VCaP (cell line): Measurements from ENCODE around the gene PHLDA2.

ENCODE experiments used
- H3K27ac ChIP-seq: fragments of 450-650 bp; 2 replicates; pipeline ENCODE4 v1.5.1; 2017
- TF ChIP-seq, protein P1 (sequence below): fragments of 450-650 bp; conservative IDR thresholded peaks from 2 replicates; pipeline ENCODE4 v1.5.1; 2017; ENCODE audit warnings: mild to moderate bottlenecking, moderate library complexity

The PHLDA2 gene

DNA sequence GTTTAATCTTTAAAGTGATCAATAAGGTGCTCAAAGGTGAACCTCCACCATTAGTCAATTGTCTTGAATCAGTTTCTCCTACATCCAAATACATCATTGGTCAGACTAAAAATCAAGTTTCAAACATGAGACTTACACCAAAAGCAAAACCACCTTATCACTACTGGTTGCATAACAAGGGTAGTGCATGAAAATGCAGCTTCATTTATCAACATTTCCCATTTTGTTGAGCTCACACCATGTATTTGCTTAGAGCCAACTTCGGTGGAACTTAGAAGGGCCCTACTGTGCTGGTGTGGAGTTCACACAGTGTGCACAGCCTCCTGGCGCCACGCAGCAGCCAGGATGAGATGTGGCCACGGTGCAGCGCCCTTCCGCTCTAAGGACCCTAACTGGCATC lies 23.1 kb upstream of the PHLDA2 start:
- no peak overlapping the region for H3K27ac ChIP-seq
- TF ChIP-seq, protein P1, sequence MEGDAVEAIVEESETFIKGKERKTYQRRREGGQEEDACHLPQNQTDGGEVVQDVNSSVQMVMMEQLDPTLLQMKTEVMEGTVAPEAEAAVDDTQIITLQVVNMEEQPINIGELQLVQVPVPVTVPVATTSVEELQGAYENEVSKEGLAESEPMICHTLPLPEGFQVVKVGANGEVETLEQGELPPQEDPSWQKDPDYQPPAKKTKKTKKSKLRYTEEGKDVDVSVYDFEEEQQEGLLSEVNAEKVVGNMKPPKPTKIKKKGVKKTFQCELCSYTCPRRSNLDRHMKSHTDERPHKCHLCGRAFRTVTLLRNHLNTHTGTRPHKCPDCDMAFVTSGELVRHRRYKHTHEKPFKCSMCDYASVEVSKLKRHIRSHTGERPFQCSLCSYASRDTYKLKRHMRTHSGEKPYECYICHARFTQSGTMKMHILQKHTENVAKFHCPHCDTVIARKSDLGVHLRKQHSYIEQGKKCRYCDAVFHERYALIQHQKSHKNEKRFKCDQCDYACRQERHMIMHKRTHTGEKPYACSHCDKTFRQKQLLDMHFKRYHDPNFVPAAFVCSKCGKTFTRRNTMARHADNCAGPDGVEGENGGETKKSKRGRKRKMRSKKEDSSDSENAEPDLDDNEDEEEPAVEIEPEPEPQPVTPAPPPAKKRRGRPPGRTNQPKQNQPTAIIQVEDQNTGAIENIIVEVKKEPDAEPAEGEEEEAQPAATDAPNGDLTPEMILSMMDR: no peak

DNA sequence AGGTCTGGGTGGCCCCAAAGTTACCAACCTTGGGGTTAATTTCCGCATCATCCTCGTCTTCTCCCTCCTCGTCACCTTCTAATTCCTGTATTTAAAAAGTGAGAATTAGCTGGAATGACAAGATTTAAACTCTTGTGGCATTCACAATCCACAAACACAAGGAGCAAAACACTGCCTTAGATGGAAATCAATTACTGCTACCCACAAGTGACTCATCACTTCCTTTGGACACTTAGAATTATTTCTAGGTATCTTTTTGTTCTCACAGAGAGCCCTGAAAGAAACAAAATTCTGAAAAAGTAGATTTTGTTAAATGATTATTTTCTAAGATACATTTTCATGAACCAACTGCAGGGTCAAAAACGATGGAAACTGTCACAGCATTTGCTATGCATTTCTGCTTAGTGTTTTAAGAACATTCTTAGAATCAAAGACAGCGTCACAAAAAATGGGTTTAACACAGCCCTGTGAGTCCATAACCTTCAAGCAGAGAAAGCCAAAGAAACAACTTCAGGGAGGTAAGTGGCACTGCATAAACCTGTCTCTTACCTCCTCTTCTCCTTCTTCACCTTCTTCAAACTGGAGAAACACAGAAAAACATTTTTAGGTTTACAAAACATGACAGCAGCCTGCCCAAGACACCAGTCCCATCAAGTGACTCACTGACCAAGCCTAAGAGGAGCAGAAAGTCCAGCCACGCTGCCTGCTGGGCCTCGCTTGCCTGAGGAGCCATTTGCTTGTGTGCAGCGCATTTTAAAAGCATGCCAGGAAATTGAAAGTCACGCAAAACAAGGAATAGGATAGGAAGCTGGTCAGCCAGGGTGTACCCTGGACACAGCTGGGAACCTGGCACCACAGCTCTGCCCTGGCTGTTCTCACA lies 22.3 kb upstream of the PHLDA2 start:
- TF ChIP-seq, protein P1: no peak
- no peak overlapping the region for H3K27ac ChIP-seq

DNA sequence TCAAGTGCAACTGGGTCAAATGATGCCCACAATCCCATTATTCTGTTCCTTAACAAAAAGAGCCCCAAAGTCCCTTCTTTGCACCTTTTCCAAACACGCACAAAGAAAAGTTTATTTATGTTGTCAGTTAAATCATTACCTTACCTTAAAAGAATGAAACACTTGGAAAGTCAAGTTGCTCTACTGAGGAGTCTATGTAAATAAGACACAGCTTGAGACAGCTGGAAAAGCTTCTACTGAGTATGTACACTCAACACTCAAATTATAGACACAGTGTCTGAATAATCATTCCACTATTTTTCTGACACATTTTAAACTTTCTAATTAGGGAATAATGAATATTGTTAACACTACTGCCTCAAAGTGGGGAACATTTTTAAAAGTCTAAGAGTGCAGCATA lies 21.6 kb upstream of the PHLDA2 start:
- H3K27ac ChIP-seq: no peak overlapping the region
- TF ChIP-seq, protein P1: no peak

DNA sequence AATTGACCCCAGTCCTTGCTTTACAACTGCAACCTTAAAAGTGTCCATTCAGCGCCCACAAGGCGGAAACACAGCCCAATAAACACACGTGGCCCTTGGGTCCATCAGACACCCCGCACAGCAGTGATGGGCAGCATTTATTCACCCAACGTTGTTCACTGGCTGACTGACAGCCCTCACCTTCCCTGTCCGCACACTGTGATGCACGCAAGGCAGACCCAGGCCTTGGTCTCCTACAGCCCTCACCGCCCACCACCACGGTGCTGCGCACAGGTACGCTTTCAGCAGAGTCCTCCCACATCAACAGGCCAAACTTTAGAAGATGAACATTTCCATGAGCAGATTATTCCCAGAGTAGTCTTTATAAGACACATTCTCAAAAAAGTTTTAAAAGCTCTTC lies 20.7 kb upstream of the PHLDA2 start:
- TF ChIP-seq, protein P1: no peak
- H3K27ac ChIP-seq: no peak overlapping the region

DNA sequence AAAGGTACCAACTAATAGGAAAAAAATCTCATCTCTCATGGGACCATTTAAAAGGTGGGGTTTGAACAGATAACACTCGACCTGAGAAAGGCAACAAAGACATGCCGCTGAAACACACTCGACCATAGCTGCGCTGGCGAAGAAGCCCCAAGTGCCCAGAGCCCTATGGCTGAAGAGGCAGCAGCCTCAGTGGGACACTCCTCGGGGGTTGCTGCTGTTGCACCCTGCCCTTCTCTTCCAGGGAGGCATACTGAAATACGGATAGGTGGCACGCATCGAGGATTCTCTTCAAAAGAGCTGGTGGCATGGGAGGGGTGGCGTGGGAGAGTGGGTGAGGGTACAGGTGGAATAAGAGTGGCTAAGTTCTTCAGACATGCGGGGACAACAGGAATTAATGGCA lies 18.5 kb upstream of the PHLDA2 start:
- TF ChIP-seq, protein P1: no peak
- no peak overlapping the region for H3K27ac ChIP-seq

DNA sequence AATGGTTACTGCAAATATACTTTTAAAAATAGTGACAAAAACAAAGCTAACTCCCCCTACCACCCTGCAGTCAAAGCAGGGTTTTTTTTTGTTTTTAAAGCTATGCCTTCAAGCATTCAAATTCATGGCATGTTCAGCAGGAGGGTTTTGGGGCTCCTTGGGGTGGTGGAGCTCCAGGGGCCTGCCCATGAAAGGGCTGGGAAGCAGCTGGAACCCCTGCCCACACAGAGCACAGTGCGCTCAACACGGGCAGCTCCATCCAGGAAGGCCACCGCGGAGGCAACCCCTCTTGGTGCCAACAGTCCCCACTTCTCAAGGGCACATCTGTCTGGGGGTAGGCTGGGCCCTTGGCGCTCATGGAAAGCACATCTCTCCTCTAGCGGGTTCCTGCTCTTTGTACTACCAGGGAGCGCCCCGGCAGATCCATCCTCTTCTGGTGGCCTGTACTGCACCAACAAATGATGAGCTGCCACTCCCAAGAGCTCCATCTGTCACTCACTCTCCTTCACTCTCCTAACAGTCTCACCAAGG lies 16.6 kb upstream of the PHLDA2 start:
- TF ChIP-seq, protein P1: no peak
- H3K27ac ChIP-seq: no peak overlapping the region

DNA sequence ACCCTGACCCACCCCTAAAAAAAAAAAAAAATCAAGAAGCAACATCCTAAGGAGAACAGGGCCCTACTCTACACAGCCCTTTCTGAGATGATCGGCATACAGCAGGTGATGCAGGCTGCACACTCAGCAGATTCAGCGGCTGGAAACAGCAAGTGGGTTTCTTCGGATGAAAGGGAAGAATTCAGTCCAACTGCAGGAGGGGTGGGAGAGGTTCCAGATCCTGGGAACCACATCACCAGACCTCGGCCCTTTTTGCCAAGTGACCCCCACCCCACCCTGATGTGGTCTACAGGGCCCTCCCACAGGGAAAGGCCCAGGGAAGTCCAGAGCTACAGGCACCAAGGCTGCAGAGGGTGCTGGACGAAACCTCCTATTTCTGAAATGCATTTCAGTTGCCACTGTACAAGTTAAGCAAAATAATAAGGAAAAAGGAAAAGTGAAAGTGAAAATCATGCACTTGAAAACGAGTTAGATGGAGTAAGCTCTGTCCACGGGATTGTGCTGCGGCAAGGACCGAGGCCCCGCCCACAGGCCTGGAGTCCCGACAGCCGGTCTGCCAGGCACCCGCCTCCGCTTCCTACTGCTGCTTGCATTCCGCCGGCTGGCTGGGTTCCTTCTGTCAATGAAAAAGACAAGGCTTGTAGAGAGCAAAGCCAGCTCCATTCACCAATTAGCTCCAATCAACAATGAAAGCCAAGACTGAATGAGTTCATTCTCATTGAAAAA lies 16.0 kb upstream of the PHLDA2 start:
- H3K27ac ChIP-seq: no peak overlapping the region
- TF ChIP-seq, protein P1: no peak
